Activated naive CD4-positive, alpha-beta T cell treated with anti-CD3 and anti-CD28 coated beads, Interleukin-2, amount 50 U/mL, for 72 hours (primary cell): ENCODE measurements around the gene WRNIP1. TPM values are rescaled to one million over a fixed set of nuclear protein-coding genes. Genes with fewer than 3 reads are reported as not detected.

ENCODE experiments used
- ATAC-seq, 2 donors: fragments of 150-1000 bp; cut with Tn5 transposase; 2 replicates each; pipeline ENCODE4 v1.10.0; 2021; ENCODE audit warnings: mild to moderate bottlenecking in 2 of 2, moderate library complexity in 2 of 2
- DNase-seq, 2 donors: peaks; one replicate each; pipeline ENCODE4 v3.0.0; 2021 to 2022; ENCODE audit warnings: low spot score in 2 of 2
- H3K27ac Mint-ChIP-seq, 2 donors: one replicate each; pipeline ENCODE4 v1.8.0; 2022; ENCODE audit warnings: mild to moderate bottlenecking in 2 of 2, mixed read lengths in 2 of 2
- H3K36me3 Mint-ChIP-seq, 2 donors: one replicate each; pipeline ENCODE4 v1.8.0; 2022; ENCODE audit warnings: mixed read lengths in 2 of 2
- H3K9me3 Mint-ChIP-seq, 2 donors: one replicate each; pipeline ENCODE4 v1.8.0; 2022; ENCODE audit warnings: mixed read lengths in 2 of 2
- total RNA-seq, 2 donors: library from RNA; stranded (reverse); gene quantifications; one replicate each; pipeline ENCODE4 v1.2.3, GENCODE V29; 2022

Gene WRNIP1
- total RNA-seq, result 10 to 100 TPM; 25.7 to 43.5 TPM

DNA sequence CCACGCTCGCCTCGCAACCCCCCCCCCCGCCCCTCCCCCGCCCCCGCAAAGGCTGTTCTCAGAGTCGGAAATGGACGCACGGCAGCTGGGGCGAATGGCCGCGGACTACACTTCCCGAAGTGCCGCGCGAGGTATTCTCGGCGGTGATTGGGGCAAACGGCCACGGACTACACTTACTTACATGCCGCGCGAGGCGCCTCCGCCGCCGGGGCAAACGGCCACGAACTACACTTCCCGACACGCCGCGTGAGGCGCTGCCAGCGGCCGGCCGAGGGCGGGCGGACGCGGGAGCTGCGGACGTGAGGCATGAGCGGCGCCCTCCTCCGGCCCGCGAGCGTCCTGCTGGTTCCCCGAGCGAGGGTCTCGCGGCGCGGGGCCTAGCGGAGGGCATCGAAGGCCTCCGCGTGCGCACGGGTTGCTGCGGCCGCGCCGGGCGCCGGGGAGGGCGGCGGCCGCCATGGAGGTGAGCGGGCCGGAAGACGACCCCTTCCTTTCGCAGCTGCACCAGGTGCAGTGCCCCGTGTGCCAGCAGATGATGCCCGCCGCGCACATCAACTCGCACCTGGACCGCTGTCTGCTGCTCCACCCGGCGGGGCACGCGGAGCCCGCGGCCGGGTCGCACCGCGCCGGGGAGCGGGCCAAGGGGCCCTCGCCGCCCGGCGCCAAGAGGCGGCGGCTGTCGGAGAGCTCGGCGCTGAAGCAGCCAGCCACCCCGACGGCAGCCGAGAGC is at the start of gene WRNIP1:
Gene WRNIP1, plus strand, starts transcription at position 228 of the 730 bp plus-strand sequence. Its CDS starts 230 bp downstream, at position 458.
- no peaks in the 10 kb centered on the region for H3K9me3 Mint-ChIP-seq
- peak within 1 kb of the TSS; percentile 97 to 100 for H3K27ac Mint-ChIP-seq
- DNase-seq (peak; percentile 92 to 97), ATAC-seq (peak; percentile 87 to 89)
- peaks cover 24 to 26% of the 10 kb centered on the region in 2 donors for H3K36me3 Mint-ChIP-seq

DNA sequence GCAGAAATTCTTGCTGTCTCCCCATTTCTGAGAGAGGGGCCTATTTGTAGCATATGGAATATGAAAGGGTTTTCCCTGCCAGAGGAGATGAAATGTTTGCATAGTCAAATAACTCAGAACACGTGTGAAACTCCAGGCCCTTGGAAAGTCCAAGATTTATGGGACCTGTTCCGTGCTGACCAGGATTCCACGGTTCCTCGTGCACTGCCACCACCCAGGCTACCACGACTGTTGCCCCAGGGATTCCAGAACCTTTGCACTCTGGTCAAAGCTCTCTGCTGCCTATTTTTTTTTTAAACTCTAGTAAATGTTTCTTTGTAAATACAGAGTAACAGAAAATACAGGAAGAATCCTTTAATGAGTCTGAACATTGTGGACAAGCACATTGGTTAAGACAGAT is 49.5 kb upstream of the WRNIP1 start:
- ATAC-seq (no peak), DNase-seq (no peak)
- H3K9me3 Mint-ChIP-seq, result peaks cover 0 to 4% of the 10 kb centered on the region in 2 donors
- no peak overlapping the region for H3K27ac Mint-ChIP-seq
- H3K36me3 Mint-ChIP-seq, result peaks cover 4% of the 10 kb centered on the region in 2 donors

DNA sequence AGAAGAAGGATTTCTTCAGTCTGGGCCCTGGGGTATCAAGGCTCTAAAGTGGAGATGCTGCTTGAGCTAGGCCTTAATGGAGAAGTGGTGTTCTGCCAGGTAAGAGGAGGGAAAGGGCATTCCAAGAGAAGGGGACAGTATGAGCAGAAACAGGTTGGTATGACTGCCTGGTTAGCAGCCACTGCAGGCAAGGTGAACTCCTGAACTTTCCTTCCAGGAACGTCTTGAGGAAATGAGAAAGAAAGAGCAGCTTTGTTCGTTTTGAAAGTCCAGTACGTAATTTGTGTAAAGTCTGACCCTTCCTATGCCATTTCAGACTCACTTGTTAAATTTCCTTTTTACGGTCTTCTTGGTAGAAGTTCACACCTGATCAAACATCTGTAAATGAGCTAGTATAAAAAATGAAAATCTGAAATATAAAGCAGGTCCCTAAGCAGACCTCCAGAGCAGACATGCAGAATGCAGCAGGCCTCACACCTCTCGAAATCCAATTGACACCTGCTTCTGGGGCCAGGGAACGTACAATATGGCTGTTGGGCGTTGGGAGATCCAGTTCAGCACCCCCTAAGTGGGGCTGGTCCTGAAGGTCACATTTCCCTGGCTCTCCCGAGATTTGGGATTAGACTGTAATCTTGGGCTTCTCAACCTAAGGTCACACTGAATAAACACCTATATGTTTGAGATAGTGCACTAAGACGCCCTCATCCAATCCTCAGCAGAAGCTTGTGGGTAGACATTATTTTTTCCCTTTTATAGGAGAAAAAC is 48.1 kb upstream of the WRNIP1 start:
- Mint-ChIP-seq H3K36me3 (peaks cover 7 to 8% of the 10 kb centered on the region in 2 donors), H3K9me3 (peaks cover 3 to 6% of the 10 kb centered on the region in 2 donors), H3K27ac (no peak overlapping the region)
- DNase-seq (no peak), ATAC-seq (no peak)

DNA sequence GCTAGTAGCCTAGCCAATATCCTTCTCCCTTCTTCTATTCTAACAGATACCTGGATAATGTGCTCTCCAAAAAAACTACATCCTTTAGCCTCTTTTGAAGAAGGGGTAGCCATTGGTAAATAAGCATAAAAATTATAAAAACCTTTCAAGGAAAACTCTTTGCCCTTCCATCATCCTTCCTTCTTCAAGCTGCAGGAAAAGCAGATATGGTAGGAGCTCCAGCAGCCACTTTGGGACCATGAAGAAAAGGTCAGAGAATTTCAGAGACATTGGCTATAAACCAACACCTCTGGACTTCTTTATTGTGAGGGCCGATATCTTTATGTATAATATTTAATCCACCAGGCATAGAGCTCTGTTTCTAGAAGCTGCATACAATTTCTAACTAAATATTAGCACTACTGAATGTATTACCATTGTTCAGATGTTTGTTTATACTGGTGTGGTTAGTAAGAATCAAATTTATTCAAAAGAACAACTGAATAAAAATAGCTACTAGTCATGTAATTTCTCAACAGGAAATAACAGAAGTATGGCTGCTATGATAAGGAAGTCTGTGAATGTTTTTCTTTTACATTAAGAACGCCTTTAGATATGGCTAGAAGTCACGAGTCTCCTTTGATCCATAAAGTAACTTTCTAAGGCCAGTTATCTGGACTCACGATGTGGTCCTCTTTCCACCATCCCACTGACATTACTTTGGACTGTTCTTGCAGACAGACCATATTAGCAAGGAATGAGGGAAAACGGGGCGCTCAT is 46.7 kb upstream of the WRNIP1 start:
- Mint-ChIP-seq H3K36me3 (peaks cover 7 to 10% of the 10 kb centered on the region in 2 donors), H3K9me3 (peaks cover 6 to 8% of the 10 kb centered on the region in 2 donors), H3K27ac (no peak overlapping the region)
- no peak for DNase-seq
- ATAC-seq, result no peak

DNA sequence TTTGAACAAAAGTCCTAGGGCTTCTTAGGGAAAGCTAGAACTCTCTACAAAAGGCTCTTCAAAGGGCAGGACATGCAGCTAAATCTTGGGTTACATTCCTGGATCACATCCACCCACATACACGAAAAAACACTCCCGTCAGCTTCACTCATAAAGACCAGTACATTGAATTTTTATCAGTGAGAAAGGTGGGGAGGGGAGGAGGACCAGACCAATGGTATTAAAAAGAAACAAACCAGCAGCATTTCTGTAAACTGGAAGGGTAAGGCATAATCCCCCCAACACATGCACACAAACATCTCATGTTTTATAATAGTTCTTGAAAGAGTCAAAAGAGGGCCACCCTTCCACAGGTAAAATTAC is 46.1 kb upstream of the WRNIP1 start:
- Mint-ChIP-seq H3K9me3 (peaks cover 6 to 8% of the 10 kb centered on the region in 2 donors), H3K36me3 (peaks cover 7 to 10% of the 10 kb centered on the region in 2 donors), H3K27ac (no peak overlapping the region)
- ATAC-seq (no peak), DNase-seq (no peak)

DNA sequence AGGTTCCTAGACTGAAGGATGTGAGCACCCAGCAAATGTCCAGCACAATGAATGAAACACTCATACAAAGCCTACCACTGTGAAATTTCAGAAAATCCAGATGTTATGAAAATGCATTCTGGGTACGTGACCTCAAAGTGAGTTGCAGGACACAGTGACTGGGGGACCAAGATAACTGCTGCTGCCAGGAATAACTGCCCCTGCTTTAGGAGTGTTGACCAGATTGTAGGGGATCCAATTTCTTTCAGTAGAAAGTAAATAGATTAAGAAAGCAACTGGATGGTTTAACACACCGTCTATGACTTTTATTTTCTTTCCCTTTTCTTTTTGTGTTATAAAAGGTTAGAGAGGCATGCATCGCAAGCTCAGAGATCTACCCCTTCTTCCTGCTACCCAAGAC is 44.0 kb upstream of the WRNIP1 start:
- peaks cover 6 to 8% of the 10 kb centered on the region in 2 donors for H3K9me3 Mint-ChIP-seq
- ATAC-seq (no peak), DNase-seq (no peak)
- no peak overlapping the region for H3K27ac Mint-ChIP-seq
- peaks cover 7 to 10% of the 10 kb centered on the region in 2 donors for H3K36me3 Mint-ChIP-seq

DNA sequence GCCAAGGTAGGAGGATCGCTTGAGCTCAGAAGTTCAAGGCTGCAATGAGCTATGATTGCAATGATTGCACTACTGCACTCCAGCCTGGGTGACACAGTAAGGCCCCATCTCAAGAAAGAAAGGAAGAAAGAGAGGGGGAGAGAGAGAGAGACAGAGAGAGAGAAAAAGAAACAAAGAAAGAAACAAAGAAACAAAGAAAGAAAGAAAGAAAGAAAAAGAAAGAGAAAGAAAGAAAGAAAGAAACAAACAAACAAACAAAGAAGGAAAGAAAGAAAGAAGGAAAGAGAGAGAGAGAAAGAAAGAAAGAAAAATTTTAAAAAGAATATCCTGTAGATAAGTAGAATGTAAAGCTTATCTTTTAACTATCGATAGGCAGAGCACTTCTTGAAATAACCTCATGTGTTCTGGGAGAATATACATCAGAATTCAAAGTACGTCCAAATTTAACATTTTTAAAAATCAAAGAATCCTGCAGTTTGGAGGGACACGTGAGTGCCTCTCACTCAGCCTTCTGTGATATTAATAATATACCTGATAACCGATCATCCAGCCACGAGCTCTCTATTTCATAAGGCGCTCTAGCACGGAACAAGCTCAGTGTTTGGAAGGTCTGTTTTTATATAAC is 39.7 kb upstream of the WRNIP1 start:
- ATAC-seq, result no peak
- Mint-ChIP-seq H3K9me3 (peaks cover 6 to 8% of the 10 kb centered on the region in 2 donors), H3K27ac (no peak overlapping the region), H3K36me3 (peaks cover 7 to 10% of the 10 kb centered on the region in 2 donors)
- DNase-seq, result no peak

DNA sequence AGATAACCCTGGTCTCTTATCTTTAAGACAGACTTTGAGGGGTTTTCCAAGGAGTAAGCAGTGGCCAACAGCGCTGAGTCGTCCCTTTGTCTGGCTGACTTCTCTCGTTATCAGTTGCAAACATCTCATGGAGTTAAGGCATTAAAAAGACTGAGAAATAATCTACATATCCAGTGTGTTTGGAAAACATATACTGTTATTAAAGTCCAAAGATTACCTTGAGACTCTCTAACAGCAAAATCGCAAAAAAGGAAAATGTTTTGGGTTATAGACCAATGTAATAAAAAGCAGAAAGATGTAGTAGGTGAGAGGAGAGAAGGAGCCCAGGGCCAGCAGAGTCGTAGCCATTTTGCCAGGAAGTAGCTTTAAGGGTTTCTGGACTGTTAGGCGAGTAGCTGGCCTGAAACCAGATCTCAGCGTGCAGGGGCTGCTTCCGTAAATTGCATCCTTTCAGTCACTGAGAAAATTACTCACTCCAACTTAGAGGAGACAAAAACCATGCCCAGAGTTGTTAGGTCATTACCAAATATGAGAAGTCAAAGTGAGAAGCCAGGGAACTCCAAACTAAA is 39.1 kb upstream of the WRNIP1 start:
- Mint-ChIP-seq H3K27ac (no peak overlapping the region), H3K36me3 (peaks cover 7 to 10% of the 10 kb centered on the region in 2 donors), H3K9me3 (peaks cover 6 to 8% of the 10 kb centered on the region in 2 donors)
- no peak for DNase-seq
- ATAC-seq, result peak in 1 of 2 donors; percentile 30

DNA sequence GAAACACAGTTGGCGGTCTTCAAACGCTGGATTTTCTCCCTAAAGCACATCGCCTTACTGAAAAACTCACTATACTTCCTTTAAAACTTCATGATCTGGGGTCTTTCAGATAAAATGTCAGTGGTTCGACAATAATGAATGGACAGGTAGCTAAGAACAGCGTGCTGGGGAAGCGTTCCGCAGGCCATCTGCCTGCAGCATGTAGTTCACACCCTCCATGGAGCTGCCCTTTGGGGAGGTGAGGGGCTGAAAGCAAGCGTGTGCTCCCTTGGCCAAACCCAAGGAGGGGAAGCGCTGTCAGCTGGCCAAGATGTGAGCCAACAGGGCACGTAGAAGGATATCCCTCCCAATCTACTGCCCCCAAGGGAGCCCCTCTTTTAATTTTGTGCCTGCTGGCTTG is 35.3 kb upstream of the WRNIP1 start:
- no peak overlapping the region for H3K27ac Mint-ChIP-seq
- H3K36me3 Mint-ChIP-seq, result no peaks in the 10 kb centered on the region
- H3K9me3 Mint-ChIP-seq, result no peaks in the 10 kb centered on the region
- no peak for ATAC-seq
- no peak for DNase-seq

DNA sequence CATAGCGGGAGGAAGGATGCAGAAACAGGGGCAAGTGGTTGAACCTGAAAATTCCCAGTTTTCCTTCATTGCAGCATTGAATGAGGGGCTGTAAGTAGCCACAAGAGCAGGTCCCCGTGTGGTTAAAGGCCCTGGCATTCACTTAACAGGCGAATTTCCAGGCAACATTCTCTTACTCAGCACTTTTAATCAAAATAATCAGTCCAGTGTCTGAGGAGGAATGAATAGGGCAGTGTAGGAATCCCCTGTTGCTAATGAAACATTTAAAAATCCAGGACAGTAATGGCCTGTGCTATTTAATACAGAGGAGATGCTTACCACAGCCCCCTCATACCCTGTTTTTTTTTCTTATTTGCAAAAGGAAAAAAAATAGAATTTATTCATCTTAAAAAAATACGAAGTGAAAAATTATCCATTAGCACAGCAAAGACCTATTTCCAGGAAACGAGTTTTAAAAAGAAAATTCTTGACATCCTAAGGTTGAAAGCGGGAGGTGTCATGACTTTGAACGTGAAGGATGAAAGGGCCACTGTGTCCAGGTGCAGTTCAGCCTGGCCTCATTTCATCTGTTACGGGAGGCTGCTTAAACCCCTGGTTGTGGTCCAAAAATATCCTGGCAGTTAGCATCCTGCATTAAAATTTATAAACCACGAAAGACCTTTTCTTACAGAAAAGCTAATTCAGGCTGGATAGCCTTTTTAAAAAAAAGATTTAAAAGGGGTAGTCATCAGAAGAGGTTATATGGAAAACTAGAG is 34.7 kb upstream of the WRNIP1 start:
- no peak for ATAC-seq
- H3K27ac Mint-ChIP-seq, result no peak overlapping the region
- H3K36me3 Mint-ChIP-seq, result no peaks in the 10 kb centered on the region
- no peak for DNase-seq
- H3K9me3 Mint-ChIP-seq, result no peaks in the 10 kb centered on the region

DNA sequence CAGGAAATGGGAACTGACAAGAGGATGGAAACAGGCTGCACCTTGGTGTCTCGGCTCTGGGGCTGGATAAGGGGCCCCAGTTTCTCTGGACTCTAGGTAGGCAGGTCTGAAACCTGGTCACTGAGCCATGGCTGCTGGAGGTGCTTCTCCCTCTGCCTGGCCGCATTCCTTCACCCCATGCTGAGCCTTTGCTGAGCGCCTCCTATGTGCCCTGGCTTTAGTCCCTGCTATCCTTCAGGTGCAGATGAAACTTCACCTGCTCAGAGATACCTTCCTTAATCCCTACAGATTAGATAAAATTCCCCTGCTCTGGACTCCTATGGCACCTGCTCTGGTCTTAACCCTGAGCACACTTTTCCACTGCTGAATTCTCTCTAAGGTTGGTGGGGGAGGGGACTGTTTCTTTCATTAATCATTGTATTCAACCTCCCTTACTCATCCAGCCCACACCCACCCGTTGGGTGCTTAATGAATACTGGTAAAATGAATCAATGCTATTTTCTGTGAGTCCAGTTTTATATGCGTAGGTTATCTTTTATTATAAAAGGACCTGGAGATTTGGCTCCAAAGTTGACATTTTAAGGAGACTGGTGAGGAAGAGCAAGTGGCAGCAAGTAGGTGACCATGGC is 33.8 kb upstream of the WRNIP1 start:
- ATAC-seq, result no peak
- H3K36me3 Mint-ChIP-seq, result no peaks in the 10 kb centered on the region
- no peaks in the 10 kb centered on the region for H3K9me3 Mint-ChIP-seq
- no peak for DNase-seq
- no peak overlapping the region for H3K27ac Mint-ChIP-seq

DNA sequence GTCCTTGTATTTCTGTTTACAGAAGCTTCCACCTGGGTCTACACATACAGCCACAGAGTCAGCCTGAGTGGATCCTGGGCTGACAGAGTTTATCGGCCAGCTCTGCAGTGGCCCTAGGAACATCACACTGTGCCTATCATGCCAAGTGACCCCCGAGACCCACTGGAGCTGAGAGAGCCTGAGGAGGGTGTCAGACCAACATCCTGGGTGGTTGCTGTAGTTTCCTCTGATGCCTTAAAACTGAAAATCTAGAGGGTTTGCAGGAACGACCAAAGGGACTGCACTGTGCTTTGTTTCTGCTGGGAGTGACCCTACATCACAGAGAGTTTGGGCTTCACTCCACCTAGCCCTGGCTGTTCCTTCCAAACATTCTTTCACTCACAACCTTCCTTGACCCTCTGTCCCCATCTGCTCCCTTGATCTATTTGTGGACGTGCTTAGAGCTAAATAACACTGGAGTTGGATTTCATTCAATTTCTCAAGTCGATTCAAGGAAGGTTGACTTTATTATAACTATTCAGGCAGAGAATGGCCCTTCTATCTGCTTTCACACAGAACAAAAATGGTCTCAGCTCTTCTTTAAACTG is 32.6 kb upstream of the WRNIP1 start:
- Mint-ChIP-seq H3K9me3 (no peaks in the 10 kb centered on the region), H3K36me3 (no peaks in the 10 kb centered on the region), H3K27ac (no peak overlapping the region)
- DNase-seq, result no peak
- no peak for ATAC-seq

DNA sequence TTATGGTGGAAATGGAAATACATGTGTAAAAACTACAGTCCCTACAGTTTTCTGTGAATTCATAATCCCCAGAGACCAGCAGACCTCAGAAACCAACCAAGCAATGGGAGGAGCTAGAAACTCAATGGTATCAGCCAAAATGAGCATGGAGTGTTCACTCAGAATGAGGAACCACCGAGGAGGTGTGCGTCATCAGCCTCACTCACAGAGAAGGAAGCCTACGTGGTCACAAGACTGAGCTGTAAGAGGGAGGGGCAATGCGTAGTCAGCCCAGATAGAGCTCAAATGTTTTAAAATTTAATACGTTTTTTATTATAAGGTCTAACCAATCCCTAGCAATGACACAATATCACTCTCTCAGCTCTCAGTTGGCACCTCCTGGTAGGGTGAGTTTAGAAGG is 31.9 kb upstream of the WRNIP1 start:
- ATAC-seq (peak; percentile 89 to 94), DNase-seq (no peak)
- Mint-ChIP-seq H3K36me3 (no peaks in the 10 kb centered on the region), H3K27ac (peak overlapping the region in 1 of 2 donors; percentile 73), H3K9me3 (no peaks in the 10 kb centered on the region)

DNA sequence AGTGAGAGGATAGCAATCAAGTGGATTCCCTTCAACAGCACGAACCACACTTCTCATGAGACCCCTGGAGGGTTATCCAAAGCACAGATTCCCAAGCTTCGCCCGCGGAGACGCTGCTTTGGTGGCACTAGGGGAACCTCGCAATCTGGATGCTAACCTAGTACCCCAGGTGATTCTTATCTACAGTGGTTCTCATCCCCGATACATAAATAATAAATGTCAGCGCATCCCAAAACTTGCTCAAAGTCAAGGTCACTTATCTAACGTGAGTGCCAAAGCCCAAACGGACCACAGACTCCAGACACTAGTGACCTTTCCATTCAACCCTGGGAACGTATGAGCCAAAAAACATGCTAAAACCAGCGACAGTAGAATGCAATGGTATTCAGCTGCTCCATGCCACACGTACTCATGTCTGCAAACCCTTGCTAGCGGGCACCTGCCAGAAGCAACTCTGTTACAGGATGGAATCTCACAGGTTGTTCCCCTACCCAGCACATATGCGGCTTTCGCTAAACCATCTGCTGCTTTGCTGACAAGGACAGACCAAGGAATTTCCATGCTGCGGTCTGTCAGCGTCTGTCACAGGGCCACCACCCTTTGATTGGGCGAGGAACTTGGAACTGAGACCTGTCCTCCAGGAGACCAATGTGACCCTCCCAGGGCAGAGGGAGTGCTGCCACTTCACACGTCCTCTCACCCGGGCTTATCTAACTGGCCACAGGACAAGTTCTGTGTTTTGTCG is 31.3 kb upstream of the WRNIP1 start:
- Mint-ChIP-seq H3K36me3 (no peaks in the 10 kb centered on the region), H3K9me3 (no peaks in the 10 kb centered on the region), H3K27ac (no peak overlapping the region)
- ATAC-seq, result no peak
- DNase-seq, result no peak
